Trophoblast cell (in vitro differentiated cells and primary cell): ENCODE data around the gene VILL.

ENCODE experiments used
- DNase-seq, 2 donors: peaks; one replicate each; pipeline ENCODE4 v3.0.0-alpha.2; 2016
- H2AFZ ChIP-seq: 2 replicates; pipeline ENCODE4 v1.6.1; 2013; ENCODE audit warnings: low read length, moderate library complexity, mild to moderate bottlenecking; ENCODE audit not compliant: insufficient read depth, poor library complexity
- H2AK5ac ChIP-seq: 2 replicates; pipeline ENCODE4 v1.6.1; 2013; ENCODE audit warnings: mild to moderate bottlenecking, low read length
- H2BK120ac ChIP-seq: 2 replicates; pipeline ENCODE4 v1.6.1; 2013; ENCODE audit warnings: low read length, mild to moderate bottlenecking, moderate library complexity; ENCODE audit not compliant: insufficient read depth, poor library complexity
- H2BK12ac ChIP-seq: 2 replicates; pipeline ENCODE4 v1.6.1; 2013; ENCODE audit warnings: mild to moderate bottlenecking, low read length, moderate library complexity
- H2BK5ac ChIP-seq: 2 replicates; pipeline ENCODE4 v1.6.1; 2013; ENCODE audit warnings: low read length, low read depth, moderate library complexity, mild to moderate bottlenecking; ENCODE audit not compliant: poor library complexity
- H3K14ac ChIP-seq: 2 replicates; pipeline ENCODE4 v1.6.1; 2013; ENCODE audit warnings: mild to moderate bottlenecking, low read length
- H3K18ac ChIP-seq: 2 replicates; pipeline ENCODE4 v1.6.1; 2013; ENCODE audit warnings: mild to moderate bottlenecking, low read length
- H3K23ac ChIP-seq: 2 replicates; pipeline ENCODE4 v1.6.1; 2013; ENCODE audit warnings: low read length
- H3K27ac ChIP-seq: 2 replicates; pipeline ENCODE4 v1.5.1; 2013; ENCODE audit warnings: low read depth, mild to moderate bottlenecking, inconsistent platforms, low read length, moderate library complexity
- H3K27me3 ChIP-seq: 2 replicates; pipeline ENCODE4 v1.6.1; 2013; ENCODE audit warnings: inconsistent platforms, mild to moderate bottlenecking, low read length, moderate library complexity; ENCODE audit not compliant: insufficient read depth
- H3K36me3 ChIP-seq, 2 experiments: 1 replicate in 1 of 2; 2 replicates in 1 of 2; pipeline ENCODE4 v1.6.1; 2013; ENCODE audit warnings: low read length in 2 of 2, mild to moderate bottlenecking in 2 of 2, moderate library complexity in 1 of 2; ENCODE audit not compliant: insufficient read depth in 2 of 2, control insufficient read depth in 1 of 2
- H3K4ac ChIP-seq: 2 replicates; pipeline ENCODE4 v1.6.1; 2013; ENCODE audit warnings: low read depth, mild to moderate bottlenecking, low read length, moderate library complexity
- H3K4me1 ChIP-seq, 2 experiments: 1 replicate in 1 of 2; 2 replicates in 1 of 2; pipeline ENCODE4 v1.6.1; 2013; ENCODE audit warnings: low read length in 2 of 2, mild to moderate bottlenecking in 2 of 2, moderate library complexity in 1 of 2; ENCODE audit not compliant: insufficient read depth in 2 of 2, control insufficient read depth in 1 of 2
- H3K4me2 ChIP-seq: 2 replicates; pipeline ENCODE4 v1.6.1; 2013; ENCODE audit warnings: inconsistent platforms, mild to moderate bottlenecking, low read length, moderate library complexity
- H3K4me3 ChIP-seq: 2 replicates; pipeline ENCODE4 v1.5.1; 2013; ENCODE audit warnings: mild to moderate bottlenecking, low read depth, low read length, inconsistent platforms
- H3K79me1 ChIP-seq: one replicate; pipeline ENCODE4 v1.6.1; 2013; ENCODE audit warnings: low read length
- H3K79me2 ChIP-seq: 2 replicates; pipeline ENCODE4 v1.6.1; 2013; ENCODE audit warnings: low read length, mild to moderate bottlenecking; ENCODE audit not compliant: control insufficient read depth, insufficient read depth, poor library complexity
- H3K9ac ChIP-seq: 2 replicates; pipeline ENCODE4 v1.6.1; 2013; ENCODE audit warnings: mild to moderate bottlenecking, low read length
- H3K9me3 ChIP-seq: 2 replicates; pipeline ENCODE4 v1.6.1; 2013; ENCODE audit warnings: low read depth, mild to moderate bottlenecking, control low read depth, inconsistent platforms, low read length; ENCODE audit not compliant: insufficient read depth
- H4K12ac ChIP-seq: 2 replicates; pipeline ENCODE4 v1.6.1; 2013; ENCODE audit warnings: low read depth, mild to moderate bottlenecking, low read length, moderate library complexity
- H4K8ac ChIP-seq: 2 replicates; pipeline ENCODE4 v1.6.1; 2013; ENCODE audit warnings: low read depth, mild to moderate bottlenecking, low read length, moderate library complexity
- H4K91ac ChIP-seq: one replicate; pipeline ENCODE4 v1.6.1; 2013; ENCODE audit warnings: low read depth, mild to moderate bottlenecking, low read length, moderate library complexity
- WGBS: extraction: QIAGEN DNeasy Blood & Tissue Kit; methylation state at CpG from one replicate; pipeline ENCODE4 v1.1.7; 2013; ENCODE audit warnings: missing lambda C conversion rate; ENCODE audit not compliant: insufficient read length, insufficient coverage; ENCODE audit errors: extremely low coverage; 5-methylcytosine and 5-hydroxymethylcytosine counted together

Gene VILL

GRCh38 chr3:38005076-38006020, 14.8 kb downstream of the VILL start:
- H3K4ac ChIP-seq: no peak overlapping the region
- H2BK120ac ChIP-seq: no peak overlapping the region
- no peak overlapping the region for H2AFZ ChIP-seq
- no peak overlapping the region for H4K8ac ChIP-seq
- H4K12ac ChIP-seq: no peak overlapping the region
- H3K36me3 ChIP-seq: peaks cover 17 to 18% of the 10 kb centered on the region in 2 experiments
- H3K4me1 ChIP-seq: no peaks in the 10 kb centered on the region
- H3K4me2 ChIP-seq: no peak overlapping the region
- H3K18ac ChIP-seq: no peak overlapping the region
- H3K9ac ChIP-seq: no peak overlapping the region
- H3K14ac ChIP-seq: no peak overlapping the region
- peaks cover 4% of the 10 kb centered on the region for H3K9me3 ChIP-seq
- no peak overlapping the region for H3K23ac ChIP-seq
- H3K27me3 ChIP-seq: no peaks in the 10 kb centered on the region
- no peaks in the 10 kb centered on the region for H3K79me1 ChIP-seq
- H3K79me2 ChIP-seq: no peaks in the 10 kb centered on the region
- H3K4me3 ChIP-seq: no peak overlapping the region
- H2AK5ac ChIP-seq: no peak overlapping the region
- WGBS: no CpG with 5 or more reads among the region's 15 CpGs
- no peak overlapping the region for H3K27ac ChIP-seq
- no peak overlapping the region for H4K91ac ChIP-seq
- H2BK12ac ChIP-seq: no peak overlapping the region
- DNase-seq: no peak
- H2BK5ac ChIP-seq: no peak overlapping the region

GRCh38 chr3:38006031-38006430, 15.4 kb downstream of the VILL start:
- Histone ChIP-seq H3K4ac (no peak overlapping the region), H3K79me1 (no peaks in the 10 kb centered on the region), H3K4me3 (no peak overlapping the region), H3K36me3 (peaks cover 16 to 18% of the 10 kb centered on the region in 2 experiments), H3K27me3 (no peaks in the 10 kb centered on the region), H4K8ac (no peak overlapping the region), H2BK120ac (no peak overlapping the region), H3K18ac (no peak overlapping the region), H3K4me1 (no peaks in the 10 kb centered on the region), H3K4me2 (no peak overlapping the region), H3K9me3 (peaks cover 4% of the 10 kb centered on the region), H3K79me2 (no peaks in the 10 kb centered on the region), H4K12ac (no peak overlapping the region), H2AK5ac (no peak overlapping the region), H3K14ac (no peak overlapping the region), H2AFZ (no peak overlapping the region), H3K9ac (no peak overlapping the region), H3K23ac (no peak overlapping the region), H2BK12ac (no peak overlapping the region), H3K27ac (no peak overlapping the region), H4K91ac (no peak overlapping the region), H2BK5ac (no peak overlapping the region)
- DNase-seq: no peak
- WGBS: no CpG with 5 or more reads among the region's 5 CpGs

GRCh38 chr3:38006445-38006995, 15.9 kb downstream of the VILL start:
- no peak overlapping the region for H4K12ac ChIP-seq

GRCh38 chr3:38007754-38008090, 17.1 kb downstream of the VILL start:
- Histone ChIP-seq H3K14ac (no peak overlapping the region), H2AK5ac (no peak overlapping the region), H3K79me1 (no peaks in the 10 kb centered on the region), H3K4me2 (no peak overlapping the region), H3K4me1 (no peaks in the 10 kb centered on the region), H3K27me3 (no peaks in the 10 kb centered on the region), H3K4me3 (no peak overlapping the region), H2BK5ac (no peak overlapping the region), H3K79me2 (no peaks in the 10 kb centered on the region), H2BK12ac (no peak overlapping the region), H3K9ac (no peak overlapping the region), H4K8ac (no peak overlapping the region), H3K9me3 (peaks cover 4% of the 10 kb centered on the region), H3K27ac (no peak overlapping the region), H3K23ac (no peak overlapping the region), H4K12ac (no peak overlapping the region), H4K91ac (no peak overlapping the region), H3K36me3 (peaks cover 14 to 18% of the 10 kb centered on the region in 2 experiments), H2AFZ (no peak overlapping the region), H2BK120ac (no peak overlapping the region), H3K4ac (no peak overlapping the region), H3K18ac (no peak overlapping the region)
- no CpG with 5 or more reads among the region's 7 CpGs for WGBS
- DNase-seq: no peak

More at GRCh38 chr3:38006445-38006995, 15.9 kb downstream of the VILL start:
- no peak overlapping the region for H3K18ac ChIP-seq
- no CpG with 5 or more reads among the region's 16 CpGs for WGBS
- no peak overlapping the region for H3K4me2 ChIP-seq
- no peak overlapping the region for H2BK5ac ChIP-seq
- no peaks in the 10 kb centered on the region for H3K4me1 ChIP-seq
- no peak overlapping the region for H2AK5ac ChIP-seq
- H3K4ac ChIP-seq: no peak overlapping the region
- no peaks in the 10 kb centered on the region for H3K79me2 ChIP-seq
- H4K8ac ChIP-seq: no peak overlapping the region
- H2BK120ac ChIP-seq: no peak overlapping the region
- no peak overlapping the region for H3K9ac ChIP-seq
- H3K36me3 ChIP-seq: peaks cover 16 to 18% of the 10 kb centered on the region in 2 experiments
- no peak for DNase-seq
- H4K91ac ChIP-seq: no peak overlapping the region
- H2BK12ac ChIP-seq: no peak overlapping the region
- H3K14ac ChIP-seq: no peak overlapping the region
- peaks cover 4% of the 10 kb centered on the region for H3K9me3 ChIP-seq
- no peaks in the 10 kb centered on the region for H3K79me1 ChIP-seq
- no peak overlapping the region for H2AFZ ChIP-seq
- no peak overlapping the region for H3K23ac ChIP-seq
- H3K4me3 ChIP-seq: no peak overlapping the region
- no peaks in the 10 kb centered on the region for H3K27me3 ChIP-seq
- H3K27ac ChIP-seq: no peak overlapping the region
